ENCODE data around the gene GRID1. TPM values are rescaled to one million over a fixed set of nuclear protein-coding genes. Genes with fewer than 3 reads are reported as not detected.

Gene GRID1
- total RNA-seq, 1 donor from 2014 or later: 7.1 TPM

DNA sequence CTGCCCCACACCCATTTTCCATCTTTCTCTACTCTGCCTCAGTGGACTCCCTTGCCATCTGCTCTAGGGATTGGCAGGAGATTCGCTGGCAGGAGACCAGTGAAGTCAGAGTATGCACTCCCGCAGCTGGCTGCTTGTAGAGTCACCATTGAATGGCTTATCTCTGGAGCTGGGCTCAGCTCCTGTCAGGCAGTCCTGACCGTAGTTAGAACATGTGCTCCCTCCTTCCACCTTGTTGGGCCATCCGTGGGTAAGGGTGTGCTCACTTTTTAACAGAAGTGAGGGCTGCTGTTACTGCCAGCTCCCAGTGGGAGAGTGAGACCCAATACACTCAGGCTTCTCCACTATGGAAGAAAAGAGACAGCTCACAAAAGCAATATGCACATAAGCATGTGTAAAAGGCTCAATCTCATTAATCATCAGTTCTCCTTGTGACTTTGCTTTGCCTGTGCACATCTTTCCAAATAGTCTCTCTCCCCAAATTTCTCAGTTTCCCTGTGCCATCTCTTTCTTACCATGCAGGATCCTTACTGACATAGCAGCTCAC lies 773.3 kb downstream of the GRID1 start:
- DNase-seq (ENCODE audit: extremely low spot score in 2 of 2): peak; percentile 54 to 70
- H3K27ac ChIP-seq: no peak overlapping the region
- H3K9me3 ChIP-seq: no peaks in the 10 kb centered on the region
- TF ChIP-seq POLR2AphosphoS5 (IDR thresholded peaks at IDR 0.05; ENCODE audit: insufficient read depth in 1 of 2, low read depth in 1 of 2) (no peak), POLR2A (IDR thresholded peaks at IDR 0.05) (no peak)
- TF ChIP-seq, protein P1, sequence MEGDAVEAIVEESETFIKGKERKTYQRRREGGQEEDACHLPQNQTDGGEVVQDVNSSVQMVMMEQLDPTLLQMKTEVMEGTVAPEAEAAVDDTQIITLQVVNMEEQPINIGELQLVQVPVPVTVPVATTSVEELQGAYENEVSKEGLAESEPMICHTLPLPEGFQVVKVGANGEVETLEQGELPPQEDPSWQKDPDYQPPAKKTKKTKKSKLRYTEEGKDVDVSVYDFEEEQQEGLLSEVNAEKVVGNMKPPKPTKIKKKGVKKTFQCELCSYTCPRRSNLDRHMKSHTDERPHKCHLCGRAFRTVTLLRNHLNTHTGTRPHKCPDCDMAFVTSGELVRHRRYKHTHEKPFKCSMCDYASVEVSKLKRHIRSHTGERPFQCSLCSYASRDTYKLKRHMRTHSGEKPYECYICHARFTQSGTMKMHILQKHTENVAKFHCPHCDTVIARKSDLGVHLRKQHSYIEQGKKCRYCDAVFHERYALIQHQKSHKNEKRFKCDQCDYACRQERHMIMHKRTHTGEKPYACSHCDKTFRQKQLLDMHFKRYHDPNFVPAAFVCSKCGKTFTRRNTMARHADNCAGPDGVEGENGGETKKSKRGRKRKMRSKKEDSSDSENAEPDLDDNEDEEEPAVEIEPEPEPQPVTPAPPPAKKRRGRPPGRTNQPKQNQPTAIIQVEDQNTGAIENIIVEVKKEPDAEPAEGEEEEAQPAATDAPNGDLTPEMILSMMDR (IDR thresholded peaks at IDR 0.05): no peak
- H3K27me3 ChIP-seq: no peaks in the 10 kb centered on the region
- intact Hi-C loops (cut with DNase I): no loop called here
- H3K4me1 ChIP-seq: no peaks in the 10 kb centered on the region
- H3K36me3 ChIP-seq: no peaks in the 10 kb centered on the region
- H3K4me3 ChIP-seq: no peak overlapping the region

GRCh38 chr10:85581371-85581770 lies 785.2 kb downstream of the GRID1 start:
- Histone ChIP-seq H3K36me3 (no peaks in the 10 kb centered on the region), H3K4me3 (no peak overlapping the region), H3K27me3 (no peaks in the 10 kb centered on the region), H3K27ac (no peak overlapping the region), H3K4me1 (no peaks in the 10 kb centered on the region), H3K9me3 (no peaks in the 10 kb centered on the region)
- no peak for DNase-seq (ENCODE audit: extremely low spot score in 2 of 2)
- no peak for TF ChIP-seq POLR2A (IDR thresholded peaks at IDR 0.05)
- TF ChIP-seq, protein P1 (IDR thresholded peaks at IDR 0.05): no peak
- TF ChIP-seq POLR2AphosphoS5 (IDR thresholded peaks at IDR 0.05; ENCODE audit: insufficient read depth in 1 of 2, low read depth in 1 of 2): no peak
- intact Hi-C loops (cut with DNase I): no loop called here

GRCh38 chr10:85580585-85580984 lies 786.0 kb downstream of the GRID1 start:
- Histone ChIP-seq H3K27ac (no peak overlapping the region), H3K4me3 (no peak overlapping the region), H3K9me3 (no peaks in the 10 kb centered on the region), H3K4me1 (no peaks in the 10 kb centered on the region), H3K36me3 (no peaks in the 10 kb centered on the region), H3K27me3 (no peaks in the 10 kb centered on the region)
- TF ChIP-seq POLR2AphosphoS5 (IDR thresholded peaks at IDR 0.05; ENCODE audit: insufficient read depth in 1 of 2, low read depth in 1 of 2) (no peak), POLR2A (IDR thresholded peaks at IDR 0.05) (no peak)
- TF ChIP-seq, protein P1 (IDR thresholded peaks at IDR 0.05): no peak
- intact Hi-C loops (cut with DNase I): no loop called here
- no peak for DNase-seq (ENCODE audit: extremely low spot score in 2 of 2)

DNA sequence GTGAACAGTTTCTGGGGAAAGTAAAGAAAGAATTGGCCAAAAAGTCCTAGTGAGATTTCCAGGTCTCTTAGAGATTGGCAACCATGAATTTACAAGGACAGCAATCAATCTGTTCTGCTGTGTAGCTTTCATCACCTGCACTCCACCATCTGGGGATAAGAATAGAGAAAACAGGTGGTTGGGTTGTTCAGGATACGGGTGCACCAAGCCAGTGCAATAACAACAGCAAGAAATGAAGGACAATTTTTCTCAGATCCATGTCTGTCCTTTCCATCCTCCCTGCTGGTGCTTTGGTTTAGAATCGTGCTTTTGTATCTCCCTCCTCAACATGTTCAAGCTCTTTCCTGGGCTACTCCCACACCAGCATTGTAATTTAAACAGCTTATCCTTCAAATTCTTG lies 787.7 kb downstream of the GRID1 start:
- intact Hi-C loops (cut with DNase I): no loop called here
- no peaks in the 10 kb centered on the region for H3K27me3 ChIP-seq
- TF ChIP-seq, protein P1 (IDR thresholded peaks at IDR 0.05): no peak
- TF ChIP-seq POLR2A (IDR thresholded peaks at IDR 0.05): no peak
- no peak for TF ChIP-seq POLR2AphosphoS5 (IDR thresholded peaks at IDR 0.05; ENCODE audit: insufficient read depth in 1 of 2, low read depth in 1 of 2)
- no peak overlapping the region for H3K27ac ChIP-seq
- no peaks in the 10 kb centered on the region for H3K4me1 ChIP-seq
- no peaks in the 10 kb centered on the region for H3K36me3 ChIP-seq
- H3K4me3 ChIP-seq: no peak overlapping the region
- no peak for DNase-seq (ENCODE audit: extremely low spot score in 2 of 2)
- H3K9me3 ChIP-seq: no peaks in the 10 kb centered on the region

GRCh38 chr10:85575441-85575840 lies 791.2 kb downstream of the GRID1 start:
- DNase-seq (ENCODE audit: extremely low spot score in 2 of 2): no peak
- no peak overlapping the region for H3K4me3 ChIP-seq
- H3K27ac ChIP-seq: no peak overlapping the region
- TF ChIP-seq, protein P1 (IDR thresholded peaks at IDR 0.05): no peak
- TF ChIP-seq POLR2A (IDR thresholded peaks at IDR 0.05) (no peak), POLR2AphosphoS5 (IDR thresholded peaks at IDR 0.05; ENCODE audit: insufficient read depth in 1 of 2, low read depth in 1 of 2) (no peak)
- H3K9me3 ChIP-seq: no peaks in the 10 kb centered on the region
- H3K36me3 ChIP-seq: no peaks in the 10 kb centered on the region
- intact Hi-C loops (cut with DNase I): no loop called here
- no peaks in the 10 kb centered on the region for H3K4me1 ChIP-seq
- no peaks in the 10 kb centered on the region for H3K27me3 ChIP-seq
